GM12801 (cell line): Measurements from ENCODE around the gene SHMT2.

Experiments
- TF ChIP-seq, protein P1 (sequence below): IDR thresholded peaks from one replicate; pipeline ENCODE4 v1.5.1; 2011; ENCODE audit warnings: control low read depth; ENCODE audit not compliant: insufficient read length; ENCODE audit errors: extremely low read depth

The SHMT2 gene

DNA sequence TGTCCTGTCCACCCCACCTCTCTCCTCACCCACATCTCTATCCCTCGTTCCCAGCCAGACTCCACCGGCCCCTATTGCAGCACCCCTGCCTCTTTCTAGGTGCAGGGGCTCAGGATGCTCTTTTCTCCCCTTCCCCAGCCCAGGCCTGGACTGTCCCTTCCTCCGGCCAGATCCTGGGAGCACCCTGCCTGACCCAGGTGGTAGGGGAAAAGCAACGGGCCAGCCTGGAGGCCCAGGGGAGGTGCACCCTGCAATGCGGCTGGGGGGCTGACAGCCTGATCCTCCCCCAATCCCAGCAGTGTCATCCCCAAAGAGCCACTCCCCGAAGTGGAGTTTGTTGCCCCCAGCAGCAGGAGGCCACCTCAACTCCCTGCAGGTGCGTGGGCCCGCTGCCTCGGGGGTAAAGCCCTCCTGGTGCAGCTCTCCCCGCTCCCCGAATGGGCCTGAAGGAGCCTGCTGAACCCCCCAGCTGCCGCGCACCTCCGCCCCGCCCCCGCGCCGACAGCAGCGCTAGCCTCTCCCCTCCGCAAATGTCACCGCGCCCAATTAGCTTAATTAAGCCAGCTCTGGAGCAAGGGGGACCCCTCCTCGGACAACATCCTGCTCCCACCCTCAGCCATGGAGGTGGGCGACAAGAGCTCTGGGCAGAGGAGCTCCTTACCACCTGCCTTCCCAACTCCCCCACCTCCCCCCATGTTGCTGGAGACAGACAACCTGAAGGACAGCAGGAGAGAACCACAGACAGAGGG, 8.2 kb upstream of the SHMT2 start:
- TF ChIP-seq, protein P1, sequence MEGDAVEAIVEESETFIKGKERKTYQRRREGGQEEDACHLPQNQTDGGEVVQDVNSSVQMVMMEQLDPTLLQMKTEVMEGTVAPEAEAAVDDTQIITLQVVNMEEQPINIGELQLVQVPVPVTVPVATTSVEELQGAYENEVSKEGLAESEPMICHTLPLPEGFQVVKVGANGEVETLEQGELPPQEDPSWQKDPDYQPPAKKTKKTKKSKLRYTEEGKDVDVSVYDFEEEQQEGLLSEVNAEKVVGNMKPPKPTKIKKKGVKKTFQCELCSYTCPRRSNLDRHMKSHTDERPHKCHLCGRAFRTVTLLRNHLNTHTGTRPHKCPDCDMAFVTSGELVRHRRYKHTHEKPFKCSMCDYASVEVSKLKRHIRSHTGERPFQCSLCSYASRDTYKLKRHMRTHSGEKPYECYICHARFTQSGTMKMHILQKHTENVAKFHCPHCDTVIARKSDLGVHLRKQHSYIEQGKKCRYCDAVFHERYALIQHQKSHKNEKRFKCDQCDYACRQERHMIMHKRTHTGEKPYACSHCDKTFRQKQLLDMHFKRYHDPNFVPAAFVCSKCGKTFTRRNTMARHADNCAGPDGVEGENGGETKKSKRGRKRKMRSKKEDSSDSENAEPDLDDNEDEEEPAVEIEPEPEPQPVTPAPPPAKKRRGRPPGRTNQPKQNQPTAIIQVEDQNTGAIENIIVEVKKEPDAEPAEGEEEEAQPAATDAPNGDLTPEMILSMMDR: no peak

GRCh38 chr12:57222286-57223190, 7.0 kb upstream of the SHMT2 start:
- TF ChIP-seq, protein P1: no peak

- TF ChIP-seq, protein P1: no peak
Observed at GRCh38 chr12:57223191-57224165, 6.0 kb upstream of the SHMT2 start.

- TF ChIP-seq, protein P1: no peak
Observed at GRCh38 chr12:57224278-57224972, 5.1 kb upstream of the SHMT2 start.

GRCh38 chr12:57224973-57225679, 4.4 kb upstream of the SHMT2 start:
- TF ChIP-seq, protein P1: no peak

GRCh38 chr12:57225680-57226210, 3.8 kb upstream of the SHMT2 start:
- TF ChIP-seq, protein P1: no peak
